ENCODE measurements around the gene PRKCZ. TPM values are rescaled to one million over a fixed set of nuclear protein-coding genes. Genes with fewer than 3 reads are reported as not detected.

PRKCZ gene
- polyA plus RNA-seq, 1 of the 3 experiments (the other 2 are of a cell fraction), result 24.2 TPM

DNA sequence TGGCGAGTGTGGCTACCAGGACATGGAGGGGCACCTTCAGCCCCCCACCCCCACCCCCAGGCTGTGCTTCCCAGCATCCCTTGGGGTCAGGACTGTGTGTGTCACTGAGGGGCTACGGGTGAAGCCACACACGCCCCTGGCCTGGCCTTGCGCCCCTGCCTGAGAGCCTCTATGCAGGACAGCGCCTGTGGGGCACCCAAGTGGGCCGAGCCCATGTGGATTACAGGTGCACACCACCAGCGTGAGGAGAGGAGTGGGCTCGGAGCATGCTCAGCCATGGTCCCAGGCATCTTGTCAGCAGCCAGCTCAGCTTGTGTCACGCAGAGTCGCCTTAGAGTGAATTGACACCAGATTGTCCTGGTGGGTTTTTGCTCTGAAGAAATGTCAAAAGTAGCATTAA lies 116.5 kb downstream of the PRKCZ start:
- POLR2A ChIA-PET, result no interaction called here
- H3K4me1 ChIP-seq (ENCODE audit: control insufficient read depth in 1 of 2, insufficient read depth in 2 of 2, low read depth in 1 of 2, low read length in 1 of 2), result no peaks in the 10 kb centered on the region; a peak in 1 of 4 replicates
- no peak overlapping the region for H3K9ac ChIP-seq
- 100% methylated on average over 1 of the region's 10 CpGs for WGBS (ENCODE audit: low lambda C conversion rate)
- no peaks in the 10 kb centered on the region for H3K9me3 ChIP-seq
- H4K20me1 ChIP-seq (ENCODE audit: insufficient read depth), result no peaks in the 10 kb centered on the region
- no peak for DNase-seq
- CTCF ChIA-PET, result interaction anchor here (1.4 to 5.4 kb wide), 2 partner anchors 8 to 58 kb away, joined by 3 to 59 read pairs; no protein-coding TSS in a partner anchor
- no peaks in the 10 kb centered on the region for H3K36me3 ChIP-seq (replicated peaks in 1 of 2; ENCODE audit: control insufficient read depth in 1 of 2, insufficient read depth in 2 of 2, low read length in 1 of 2)
- H3F3A ChIP-seq (replicated peaks; ENCODE audit: insufficient read depth), result no peaks in the 10 kb centered on the region
- H3K9me2 ChIP-seq, result no peaks in the 10 kb centered on the region
- H3K79me2 ChIP-seq (ENCODE audit: insufficient read depth), result no peaks in the 10 kb centered on the region
- no peak overlapping the region for H3K4me2 ChIP-seq
- H2AFZ ChIP-seq (ENCODE audit: low read depth), result no peak overlapping the region
- TF ChIP-seq NRF1 (IDR thresholded peaks at IDR 0.05; ENCODE audit: low read depth, low read length), result no peak
- TF ChIP-seq FOXM1 (IDR thresholded peaks at IDR 0.05; ENCODE audit: low read depth), result no peak
- TF ChIP-seq MAX (IDR thresholded peaks at IDR 0.05; ENCODE audit: low read depth), result no peak
- TF ChIP-seq IRF3 (IDR thresholded peaks at IDR 0.05; ENCODE audit: low read depth, low read length), result no peak
- no peak for TF ChIP-seq MXI1 (IDR thresholded peaks at IDR 0.05; ENCODE audit: low read depth, low read length)
- no peak for TF ChIP-seq RCOR1 (IDR thresholded peaks at IDR 0.05; ENCODE audit: low read length)
- TF ChIP-seq RXRA (IDR thresholded peaks at IDR 0.05; ENCODE audit: borderline replicate concordance, low read depth), result no peak
- TF ChIP-seq FOXJ3 (CRISPR knock-in tag; IDR thresholded peaks at IDR 0.05), result no peak
- TF ChIP-seq REST (IDR thresholded peaks at IDR 0.05; ENCODE audit: low read depth, low read length), result no peak
- no peak for TF ChIP-seq GATA2 (CRISPR knock-in tag; IDR thresholded peaks at IDR 0.05)
- no peak for TF ChIP-seq GABPA (IDR thresholded peaks at IDR 0.05; ENCODE audit: low read depth)
- TF ChIP-seq YY1 (IDR thresholded peaks at IDR 0.05; ENCODE audit: low read depth), result no peak
- no peak for TF ChIP-seq SMC3 (IDR thresholded peaks at IDR 0.05; ENCODE audit: low read depth, low read length)
- TF ChIP-seq ZBTB33 (IDR thresholded peaks at IDR 0.05; ENCODE audit: borderline replicate concordance, low read depth), result no peak
- TF ChIP-seq RFX5 (IDR thresholded peaks at IDR 0.05; ENCODE audit: low read length), result no peak
- no peak for TF ChIP-seq ELF1 (IDR thresholded peaks at IDR 0.05)
- no peak for TF ChIP-seq RAD21 (IDR thresholded peaks at IDR 0.05; ENCODE audit: low read length)
- H3K27ac ChIP-seq (ENCODE audit: low read depth in 2 of 2, low read length in 1 of 2), result no peak overlapping the region
- H3K4me3 ChIP-seq (ENCODE audit: low read depth in 2 of 2, low read length in 1 of 2), result no peak overlapping the region
- no peaks in the 10 kb centered on the region for H3K27me3 ChIP-seq (ENCODE audit: insufficient read depth)

Measured in SK-N-SH (cell line).